HFF-Myc (cell line): ENCODE results near the gene APOA5.

Experiments used
- DNase-seq: peaks from one replicate; pipeline ENCODE4 v3.0.0-alpha.2; 2011; ENCODE audit warnings: low read depth; ENCODE audit errors: extremely low read depth
- H3K4me3 ChIP-seq: replicated peaks from 2 replicates; pipeline ENCODE4 v1.5.1; 2011; ENCODE audit warnings: low read depth, mild to moderate bottlenecking, control low read depth, low read length
- TF ChIP-seq, protein P1 (sequence below): IDR thresholded peaks from 2 replicates; pipeline ENCODE4 v1.5.1; 2012; ENCODE audit warnings: mild to moderate bottlenecking, low read depth, low read length, control low read depth; ENCODE audit errors: missing control alignments

The APOA5 gene

DNA sequence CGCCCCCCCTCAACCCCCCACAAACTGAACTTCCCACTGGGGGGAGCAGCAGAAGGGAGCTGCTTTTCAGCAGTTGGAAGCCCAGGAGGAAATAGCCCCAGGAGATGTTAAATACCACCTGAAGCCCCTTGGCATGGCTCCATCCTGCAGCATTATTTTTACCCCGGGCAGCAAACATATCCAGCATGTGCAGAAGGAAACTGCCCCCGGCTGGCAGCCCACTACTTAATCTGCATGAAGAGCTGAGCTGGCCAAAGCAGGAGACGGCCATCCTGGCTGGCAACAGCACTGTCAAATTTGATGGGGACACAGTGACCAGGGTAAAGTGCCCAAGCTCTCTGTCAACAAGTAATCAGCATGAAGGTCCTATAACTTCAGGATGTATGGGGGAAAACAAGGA lies 50.9 kb downstream of the APOA5 start:
- no peak for DNase-seq
- TF ChIP-seq, protein P1, sequence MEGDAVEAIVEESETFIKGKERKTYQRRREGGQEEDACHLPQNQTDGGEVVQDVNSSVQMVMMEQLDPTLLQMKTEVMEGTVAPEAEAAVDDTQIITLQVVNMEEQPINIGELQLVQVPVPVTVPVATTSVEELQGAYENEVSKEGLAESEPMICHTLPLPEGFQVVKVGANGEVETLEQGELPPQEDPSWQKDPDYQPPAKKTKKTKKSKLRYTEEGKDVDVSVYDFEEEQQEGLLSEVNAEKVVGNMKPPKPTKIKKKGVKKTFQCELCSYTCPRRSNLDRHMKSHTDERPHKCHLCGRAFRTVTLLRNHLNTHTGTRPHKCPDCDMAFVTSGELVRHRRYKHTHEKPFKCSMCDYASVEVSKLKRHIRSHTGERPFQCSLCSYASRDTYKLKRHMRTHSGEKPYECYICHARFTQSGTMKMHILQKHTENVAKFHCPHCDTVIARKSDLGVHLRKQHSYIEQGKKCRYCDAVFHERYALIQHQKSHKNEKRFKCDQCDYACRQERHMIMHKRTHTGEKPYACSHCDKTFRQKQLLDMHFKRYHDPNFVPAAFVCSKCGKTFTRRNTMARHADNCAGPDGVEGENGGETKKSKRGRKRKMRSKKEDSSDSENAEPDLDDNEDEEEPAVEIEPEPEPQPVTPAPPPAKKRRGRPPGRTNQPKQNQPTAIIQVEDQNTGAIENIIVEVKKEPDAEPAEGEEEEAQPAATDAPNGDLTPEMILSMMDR, result no peak

More for the DNA sequence above, 50.9 kb downstream of the APOA5 start:
- no peak overlapping the region for H3K4me3 ChIP-seq
